Prostate gland (tissue), 2 donors: ENCODE data around the gene QRICH1. TPM values are rescaled to one million over a fixed set of nuclear protein-coding genes. Genes with fewer than 3 reads are reported as not detected.

ENCODE experiments used
- DNase-seq: peaks from one replicate; pipeline ENCODE4 v3.0.0-alpha.2; 2019; ENCODE audit warnings: low spot score
- H3K27ac ChIP-seq, 2 donors: fragments of 200-600 bp; sonication (generic); 2 replicates each; pipeline ENCODE4 v1.5.1; 2017 to 2019
- H3K27me3 ChIP-seq: fragments of 200-600 bp; sonication (generic); replicated peaks from 2 replicates; pipeline ENCODE4 v1.5.1; 2019; ENCODE audit not compliant: insufficient read depth
- H3K36me3 ChIP-seq, 2 donors: fragments of 200-600 bp; sonication (generic); 1 replicate in 1 of 2; 2 replicates in 1 of 2; pipeline versions ENCODE4 v1.5.1 to v1.8.1; 2017 to 2019
- H3K4me1 ChIP-seq: fragments of 200-600 bp; sonication (generic); replicated peaks from 2 replicates; pipeline ENCODE4 v1.5.1; 2019
- H3K4me3 ChIP-seq, 2 donors: fragments of 200-600 bp; sonication (generic); 2 replicates each; pipeline ENCODE4 v1.5.1; 2017 to 2019
- H3K9me3 ChIP-seq: fragments of 200-600 bp; sonication (generic); 2 replicates; pipeline ENCODE4 v1.5.1; 2017
- POLR2A ChIP-seq: fragments of 450-650 bp; IDR thresholded peaks from one replicate; pipeline ENCODE4 v1.6.1; 2016; ENCODE audit warnings: antibody characterized with exemption, mild to moderate bottlenecking
- POLR2AphosphoS5 ChIP-seq: sonication (generic); formaldehyde crosslinking; IDR thresholded peaks from one replicate; pipeline ENCODE4 v1.6.1; 2017; ENCODE audit warnings: antibody characterized with exemption
- WGBS: methylation state at CpG from one replicate; pipeline ENCODE4 v1.1.5; 2018; 5-methylcytosine and 5-hydroxymethylcytosine counted together
- intact Hi-C: fragments of 100-400 bp; cut with DNase I; formaldehyde crosslinking; loops from one replicate; pipeline ENCODE4 v1.14.2; 2022
- total RNA-seq, 2 donors: library from RNA; depleted of rRNA; stranded (reverse); fragments of >200 nt; gene quantifications; one replicate each; pipeline ENCODE4 v1.1.0, GENCODE V29; 2016
- TF ChIP-seq, protein P1 (sequence below), 4 experiments: fragments of 200-600 bp in 2 of 4; fragments of 450-650 bp in 2 of 4; sonication (generic) in 2 of 4; IDR thresholded peaks; 1 replicate in 3 of 4; 2 replicates in 1 of 4; pipeline ENCODE4 v1.5.1; 2016 to 2019; ENCODE audit warnings: antibody characterized with exemption in 4 of 4, mild to moderate bottlenecking in 2 of 4, moderate library complexity in 2 of 4

QRICH1 gene
- total RNA-seq, 2 donors from 2014 or later, result 60.1 to 132 TPM

DNA sequence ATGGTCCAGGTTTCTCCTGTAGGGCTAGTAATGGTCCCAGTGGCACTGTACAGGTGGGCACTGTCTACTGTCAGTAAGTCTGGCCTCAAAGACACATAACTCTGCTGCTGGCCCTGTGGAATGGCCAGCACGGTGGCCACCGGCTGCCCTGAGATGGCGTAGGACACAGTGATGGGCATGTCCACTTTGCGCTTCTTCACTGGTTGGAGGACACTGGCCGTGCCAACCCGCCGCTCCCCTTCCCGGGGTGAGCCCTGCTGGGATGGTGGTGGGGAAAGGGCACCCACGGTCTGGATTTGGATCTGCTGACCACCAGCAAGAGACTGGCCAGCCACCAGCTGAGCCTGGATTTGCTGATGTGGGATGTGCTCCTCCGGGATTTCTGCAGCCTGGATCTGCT lies 36.6 kb downstream of the QRICH1 start:
- TF ChIP-seq POLR2AphosphoS5 (no peak), POLR2A (no peak)
- TF ChIP-seq, protein P1, sequence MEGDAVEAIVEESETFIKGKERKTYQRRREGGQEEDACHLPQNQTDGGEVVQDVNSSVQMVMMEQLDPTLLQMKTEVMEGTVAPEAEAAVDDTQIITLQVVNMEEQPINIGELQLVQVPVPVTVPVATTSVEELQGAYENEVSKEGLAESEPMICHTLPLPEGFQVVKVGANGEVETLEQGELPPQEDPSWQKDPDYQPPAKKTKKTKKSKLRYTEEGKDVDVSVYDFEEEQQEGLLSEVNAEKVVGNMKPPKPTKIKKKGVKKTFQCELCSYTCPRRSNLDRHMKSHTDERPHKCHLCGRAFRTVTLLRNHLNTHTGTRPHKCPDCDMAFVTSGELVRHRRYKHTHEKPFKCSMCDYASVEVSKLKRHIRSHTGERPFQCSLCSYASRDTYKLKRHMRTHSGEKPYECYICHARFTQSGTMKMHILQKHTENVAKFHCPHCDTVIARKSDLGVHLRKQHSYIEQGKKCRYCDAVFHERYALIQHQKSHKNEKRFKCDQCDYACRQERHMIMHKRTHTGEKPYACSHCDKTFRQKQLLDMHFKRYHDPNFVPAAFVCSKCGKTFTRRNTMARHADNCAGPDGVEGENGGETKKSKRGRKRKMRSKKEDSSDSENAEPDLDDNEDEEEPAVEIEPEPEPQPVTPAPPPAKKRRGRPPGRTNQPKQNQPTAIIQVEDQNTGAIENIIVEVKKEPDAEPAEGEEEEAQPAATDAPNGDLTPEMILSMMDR (IDR thresholded peaks at IDR 0.05), result no peak
- Histone ChIP-seq H3K4me1 (no peaks in the 10 kb centered on the region), H3K36me3 (peaks cover 14 to 19% of the 10 kb centered on the region in 2 donors), H3K27ac (no peak overlapping the region), H3K27me3 (no peaks in the 10 kb centered on the region), H3K9me3 (no peaks in the 10 kb centered on the region), H3K4me3 (no peak overlapping the region)
- 96% methylated on average over 6 of the region's 10 CpGs for WGBS
- DNase-seq, result no peak
- intact Hi-C loops, result no loop called here

DNA sequence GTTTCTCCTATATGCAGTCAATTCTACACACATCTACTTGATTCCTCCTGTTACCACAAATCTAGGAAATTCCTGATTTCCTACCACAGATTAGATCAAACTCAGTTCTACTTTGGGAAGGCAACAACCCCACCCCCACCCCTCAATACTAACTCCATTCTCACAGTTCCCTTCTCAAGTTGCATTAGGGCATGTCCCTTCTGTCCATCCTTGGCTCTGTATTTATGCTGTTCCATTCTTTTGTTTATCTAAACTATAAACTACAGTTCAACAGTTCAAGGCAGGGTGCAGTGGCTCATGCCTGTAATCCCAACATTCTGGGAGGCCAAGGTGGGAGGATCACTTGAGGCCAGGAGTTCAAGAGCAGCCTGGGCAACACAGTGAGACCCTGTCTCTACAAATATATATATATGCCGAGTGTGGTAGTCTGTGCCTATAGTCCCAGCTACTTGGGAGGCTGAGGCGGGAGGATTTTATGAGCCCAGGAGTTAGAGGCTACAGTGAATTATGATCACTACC lies 39.5 kb downstream of the QRICH1 start:
- 97% methylated on average over 2 of the region's 2 CpGs for WGBS
- intact Hi-C loops, result no loop called here
- H3K4me3 ChIP-seq, result no peak overlapping the region
- no peak for DNase-seq
- no peaks in the 10 kb centered on the region for H3K9me3 ChIP-seq
- peaks cover 14 to 19% of the 10 kb centered on the region in 2 donors for H3K36me3 ChIP-seq
- H3K27ac ChIP-seq, result no peak overlapping the region
- TF ChIP-seq POLR2AphosphoS5 (no peak), POLR2A (no peak)
- TF ChIP-seq, protein P1 (IDR thresholded peaks at IDR 0.05), result no peak
- no peaks in the 10 kb centered on the region for H3K27me3 ChIP-seq
- no peaks in the 10 kb centered on the region for H3K4me1 ChIP-seq

DNA sequence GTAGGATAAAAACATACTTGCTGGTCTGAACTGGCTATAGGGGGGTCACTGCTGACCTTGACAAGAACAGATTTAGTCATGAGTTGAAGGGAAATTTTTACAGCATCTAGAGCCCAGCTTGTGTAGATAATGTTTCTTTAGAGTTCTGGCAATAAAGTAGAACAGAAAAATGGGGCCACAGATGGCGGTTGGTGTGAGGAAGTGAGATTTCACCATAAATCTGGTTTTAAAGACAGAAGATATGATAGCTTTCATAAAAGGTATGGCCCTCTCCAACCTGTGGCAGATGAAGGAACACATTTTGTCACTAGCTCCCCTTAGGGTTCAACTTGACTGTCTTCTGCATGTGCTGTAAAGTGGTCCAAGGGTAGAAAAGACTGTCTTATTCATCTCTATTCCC lies 40.3 kb downstream of the QRICH1 start:
- no peak for DNase-seq
- H3K27ac ChIP-seq, result no peak overlapping the region
- peaks cover 14 to 19% of the 10 kb centered on the region in 2 donors for H3K36me3 ChIP-seq
- H3K9me3 ChIP-seq, result no peaks in the 10 kb centered on the region
- WGBS, result 97% methylated on average over 1 of the region's 1 CpG
- no peak overlapping the region for H3K4me3 ChIP-seq
- TF ChIP-seq POLR2A (no peak), POLR2AphosphoS5 (no peak)
- TF ChIP-seq, protein P1 (IDR thresholded peaks at IDR 0.05), result no peak
- intact Hi-C loops, result no loop called here
- no peaks in the 10 kb centered on the region for H3K27me3 ChIP-seq
- H3K4me1 ChIP-seq, result no peaks in the 10 kb centered on the region

DNA sequence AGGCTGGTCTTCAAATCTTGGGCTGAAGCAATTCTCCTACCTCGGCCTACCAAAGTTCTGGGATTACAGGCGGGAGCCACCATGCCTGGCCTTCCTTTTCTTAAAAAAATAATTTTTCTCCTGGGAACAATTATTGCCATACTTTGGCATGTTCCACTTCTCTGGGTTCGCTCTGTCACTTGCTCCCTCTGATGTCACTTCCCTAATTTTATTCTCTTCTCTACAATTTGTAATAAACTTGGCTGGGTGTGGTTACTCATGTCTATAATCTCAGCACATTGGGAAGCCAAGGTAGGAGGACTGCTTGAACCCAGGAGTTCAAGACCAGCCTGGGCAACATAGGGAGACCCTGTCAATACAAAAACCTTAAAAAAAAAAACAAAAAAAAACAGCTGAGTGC lies 58.6 kb downstream of the QRICH1 start:
- H3K36me3 ChIP-seq, result peaks cover 0 to 17% of the 10 kb centered on the region in 2 donors
- TF ChIP-seq POLR2AphosphoS5 (no peak), POLR2A (no peak)
- TF ChIP-seq, protein P1 (IDR thresholded peaks at IDR 0.05), result no peak
- 94% methylated on average over 3 of the region's 3 CpGs for WGBS

DNA sequence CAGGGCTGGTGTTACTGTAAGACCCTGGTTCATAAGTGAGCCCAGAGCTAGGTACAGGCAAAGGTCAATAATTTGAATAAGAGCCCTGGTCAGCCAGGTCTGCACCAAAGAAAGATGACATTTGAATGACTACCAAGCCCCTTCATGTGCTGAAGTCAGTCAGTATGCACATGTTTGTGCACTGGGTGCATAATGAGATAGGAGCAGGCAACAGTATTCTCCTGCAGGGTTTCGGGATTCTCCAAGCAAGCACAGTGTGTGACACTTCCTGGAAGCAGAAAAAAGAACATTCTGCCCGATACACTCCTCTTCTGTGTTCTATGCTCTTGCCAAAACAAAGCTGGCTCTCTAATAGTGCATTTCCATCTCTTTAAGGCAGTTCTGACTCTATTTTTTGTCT lies 59.2 kb downstream of the QRICH1 start:
- no peak for DNase-seq
- no peak overlapping the region for H3K4me3 ChIP-seq
- H3K27ac ChIP-seq, result no peak overlapping the region
- TF ChIP-seq POLR2AphosphoS5, result no peak
- no peak for TF ChIP-seq POLR2A
- TF ChIP-seq, protein P1 (IDR thresholded peaks at IDR 0.05), result no peak
- no peaks in the 10 kb centered on the region for H3K27me3 ChIP-seq
- H3K4me1 ChIP-seq, result no peaks in the 10 kb centered on the region
- WGBS, result 64% methylated on average over 2 of the region's 2 CpGs
- H3K36me3 ChIP-seq, result peaks cover 0 to 17% of the 10 kb centered on the region in 2 donors
- intact Hi-C loops, result no loop called here
- no peaks in the 10 kb centered on the region for H3K9me3 ChIP-seq

More for the DNA sequence above, 58.6 kb downstream of the QRICH1 start:
- Histone ChIP-seq H3K9me3 (no peaks in the 10 kb centered on the region), H3K27ac (no peak overlapping the region), H3K4me3 (no peak overlapping the region), H3K4me1 (no peaks in the 10 kb centered on the region), H3K27me3 (no peaks in the 10 kb centered on the region)
- no peak for DNase-seq
- intact Hi-C loops, result no loop called here
